H1 (cell line): ENCODE data around the gene IYD.

Source experiments
- CBX8 ChIP-seq: fragments of 300-800, 300-1000 bp; sonication (generic); IDR thresholded peaks from 2 replicates; pipeline ENCODE4 v1.7.1; 2016; ENCODE audit warnings: low read depth, low read length, borderline replicate concordance
- EZH2 ChIP-seq: fragments of 200-600 bp; sonication (generic); IDR thresholded peaks from 2 replicates; pipeline ENCODE4 v1.7.1; 2012; ENCODE audit warnings: low read depth, mild to moderate bottlenecking, moderate library complexity, low read length, inconsistent platforms; ENCODE audit not compliant: severe bottlenecking
- YY1 ChIP-seq: IDR thresholded peaks from 2 replicates; pipeline ENCODE4 v1.6.1; 2011; ENCODE audit warnings: low read depth, mild to moderate bottlenecking, low read length
- TF ChIP-seq, protein P1 (sequence below), 3 experiments: IDR thresholded peaks; 1 replicate in 2 of 3; 2 replicates in 1 of 3; pipeline versions ENCODE4 v1.5.1 to v1.6.1; 2011; ENCODE audit warnings: low read length in 3 of 3, mild to moderate bottlenecking in 3 of 3, inconsistent platforms in 2 of 3, low read depth in 1 of 3, moderate library complexity in 1 of 3; ENCODE audit not compliant: insufficient read depth in 1 of 3; ENCODE audit errors: control extremely low read depth in 1 of 3

DNA sequence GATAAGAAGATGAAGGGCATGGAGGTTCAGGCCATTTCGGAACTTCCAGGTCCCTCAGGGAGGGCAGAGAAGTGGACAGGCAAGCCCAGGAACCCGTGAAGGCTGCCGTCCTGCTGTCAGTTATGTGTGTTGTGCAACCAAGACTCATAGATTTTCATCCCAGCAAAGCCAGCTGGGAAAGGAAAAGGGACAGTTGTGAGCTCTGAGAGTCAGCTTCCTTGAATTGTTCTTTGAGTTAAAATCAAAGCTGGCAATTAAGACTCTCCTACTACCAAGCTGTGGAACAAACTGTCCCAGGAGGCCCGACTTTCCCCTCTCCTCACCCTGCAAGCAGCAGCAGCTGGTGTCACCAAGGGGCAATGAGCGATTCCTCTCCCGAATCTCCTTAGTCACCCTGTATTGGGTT lies 46.3 kb upstream of the IYD start:
- TF ChIP-seq EZH2 (no peak), CBX8 (no peak), YY1 (no peak)
- TF ChIP-seq, protein P1, sequence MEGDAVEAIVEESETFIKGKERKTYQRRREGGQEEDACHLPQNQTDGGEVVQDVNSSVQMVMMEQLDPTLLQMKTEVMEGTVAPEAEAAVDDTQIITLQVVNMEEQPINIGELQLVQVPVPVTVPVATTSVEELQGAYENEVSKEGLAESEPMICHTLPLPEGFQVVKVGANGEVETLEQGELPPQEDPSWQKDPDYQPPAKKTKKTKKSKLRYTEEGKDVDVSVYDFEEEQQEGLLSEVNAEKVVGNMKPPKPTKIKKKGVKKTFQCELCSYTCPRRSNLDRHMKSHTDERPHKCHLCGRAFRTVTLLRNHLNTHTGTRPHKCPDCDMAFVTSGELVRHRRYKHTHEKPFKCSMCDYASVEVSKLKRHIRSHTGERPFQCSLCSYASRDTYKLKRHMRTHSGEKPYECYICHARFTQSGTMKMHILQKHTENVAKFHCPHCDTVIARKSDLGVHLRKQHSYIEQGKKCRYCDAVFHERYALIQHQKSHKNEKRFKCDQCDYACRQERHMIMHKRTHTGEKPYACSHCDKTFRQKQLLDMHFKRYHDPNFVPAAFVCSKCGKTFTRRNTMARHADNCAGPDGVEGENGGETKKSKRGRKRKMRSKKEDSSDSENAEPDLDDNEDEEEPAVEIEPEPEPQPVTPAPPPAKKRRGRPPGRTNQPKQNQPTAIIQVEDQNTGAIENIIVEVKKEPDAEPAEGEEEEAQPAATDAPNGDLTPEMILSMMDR (IDR thresholded peaks at IDR 0.05; ENCODE audit: control extremely low read depth in 1 of 3, insufficient read depth in 1 of 3, low read depth in 1 of 3, low read length in 3 of 3): no peak
